Gastrocnemius medialis (tissue), 4 donors: Measurements from ENCODE around the gene UPK3B. TPM values are rescaled to one million over a fixed set of nuclear protein-coding genes. Genes with fewer than 3 reads are reported as not detected.
"Not testable (repeated sequence)": the region's sequence is repeated elsewhere in the genome, so short reads cannot be mapped to it uniquely, and the experiment has no call there.

Source experiments
- ATAC-seq, 2 donors: fragments of 150-250 bp; one replicate each; pipeline ENCODE4 v1.9.1; 2016
- DNase-seq, 2 donors: peaks; one replicate each; pipeline ENCODE4 v3.0.0-alpha.2; 2019
- H3K27ac ChIP-seq, 4 donors: fragments of 200-600 bp; sonication (generic); 1 replicate in 1 of 4; 2 replicates in 3 of 4; pipeline ENCODE4 v1.5.1; 2016 to 2018; ENCODE audit warnings: mild to moderate bottlenecking in 2 of 4, moderate library complexity in 1 of 4
- H3K27me3 ChIP-seq, 3 donors: fragments of 200-600 bp; sonication (generic) in 2 of 3; 1 replicate in 1 of 3; 2 replicates in 2 of 3; pipeline versions ENCODE4 v1.5.1 to v1.6.0; 2016 to 2019; ENCODE audit warnings: mild to moderate bottlenecking in 1 of 3, moderate library complexity in 1 of 3
- H3K36me3 ChIP-seq, 2 donors: fragments of 200-600 bp; sonication (generic) in 1 of 2; one replicate each; pipeline ENCODE4 v1.5.1; 2017 to 2018
- H3K4me1 ChIP-seq, 2 donors: fragments of 200-600 bp; sonication (generic) in 1 of 2; one replicate each; pipeline ENCODE4 v1.5.1; 2016 to 2017; ENCODE audit warnings: mild to moderate bottlenecking in 2 of 2
- H3K4me3 ChIP-seq, 4 donors: fragments of 200-600 bp; sonication (generic) in 3 of 4; 1 replicate in 1 of 4; 2 replicates in 3 of 4; pipeline ENCODE4 v1.5.1; 2016 to 2019; ENCODE audit warnings: mild to moderate bottlenecking in 2 of 4
- H3K9me3 ChIP-seq, 3 donors: fragments of 200-600 bp; sonication (generic) in 2 of 3; 1 replicate in 1 of 3; 2 replicates in 2 of 3; pipeline ENCODE4 v1.5.1; 2016 to 2019
- POLR2A ChIP-seq, 2 donors: fragments of 450-650 bp; IDR thresholded peaks; one replicate each; pipeline ENCODE4 v1.6.1; 2017; ENCODE audit warnings: antibody characterized with exemption in 2 of 2, mild to moderate bottlenecking in 2 of 2, moderate library complexity in 2 of 2
- in situ Hi-C, 4 donors: fragments of 200-750 bp; cut with MboI; loops; one replicate each; pipeline versions ENCODE4 v1.15.0 to v1.8.0; 2017; ENCODE audit warnings: low sequenced_read_pairs in 4 of 4
- intact Hi-C: fragments of 100-400 bp; cut with DNase I; formaldehyde crosslinking; loops from one replicate; pipeline ENCODE4 v1.15.1; 2023; ENCODE audit warnings: low total_unique reads
- total RNA-seq, 4 donors: library from RNA; depleted of rRNA; stranded (reverse); fragments of >200 nt; gene quantifications; one replicate each; pipeline versions ENCODE4 v1.1.0 to v1.2.3, GENCODE V29; 2016
- TF ChIP-seq, protein P1 (sequence below), 5 experiments: fragments of 450-650 bp in 3 of 5; fragments of 200-600 bp in 2 of 5; sonication (generic) in 2 of 5; IDR thresholded peaks in 4 of 5; conservative IDR thresholded peaks in 1 of 5; 1 replicate in 4 of 5; 2 replicates in 1 of 5; pipeline ENCODE4 v1.5.1; 2016 to 2019; ENCODE audit warnings: antibody characterized with exemption in 5 of 5, mild to moderate bottlenecking in 3 of 5, moderate library complexity in 3 of 5

UPK3B gene
- total RNA-seq, 4 donors from 2014 or later: 0.22 to 0.92 (median 0.27) TPM; not detected in 1

DNA sequence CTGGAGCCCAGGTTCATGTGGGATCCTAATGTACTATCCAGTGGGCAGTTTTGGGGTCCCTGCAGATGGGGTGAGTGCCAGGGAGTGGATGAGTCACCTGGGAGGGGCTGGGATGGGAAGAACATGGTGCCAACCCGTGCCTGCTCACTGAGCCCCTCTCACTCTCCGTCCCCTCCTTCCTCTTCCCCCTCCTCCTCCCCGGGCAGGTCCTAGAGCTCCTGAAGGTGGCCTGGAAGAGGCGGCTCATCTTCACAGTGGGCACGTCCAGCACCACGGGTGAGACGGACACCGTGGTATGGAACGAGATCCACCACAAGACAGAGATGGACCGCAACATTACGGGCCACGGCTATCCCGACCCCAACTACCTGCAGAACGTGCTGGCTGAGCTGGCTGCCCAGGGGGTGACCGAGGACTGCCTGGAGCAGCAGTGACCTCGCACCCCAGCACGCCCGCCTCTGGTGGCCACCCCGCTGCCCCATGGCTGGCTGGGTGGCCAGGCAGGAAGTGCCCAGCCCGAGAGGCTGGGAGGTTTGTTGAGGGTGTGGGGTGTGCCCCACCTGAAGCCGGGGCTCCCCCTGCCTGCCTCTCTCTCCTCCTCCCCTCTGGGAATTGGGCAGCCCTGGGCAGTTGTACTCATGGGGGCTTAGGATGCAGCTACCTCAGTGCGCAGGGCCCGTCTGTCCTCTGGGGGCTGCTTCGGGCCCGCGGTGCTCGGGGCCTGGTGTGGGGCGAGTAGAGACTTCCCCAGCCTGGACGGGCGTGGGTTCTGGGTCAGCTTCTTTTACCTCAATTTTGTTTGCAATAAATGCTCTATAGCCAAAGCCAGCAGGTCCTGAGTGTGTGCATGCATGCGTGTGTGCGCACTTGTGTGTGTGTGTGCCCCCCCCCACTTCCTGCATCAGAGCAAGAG lies 4.9 kb upstream of the UPK3B start:
- no peaks in the 10 kb centered on the region for H3K9me3 ChIP-seq
- in situ Hi-C loops: no loop called here
- no peaks in the 10 kb centered on the region for H3K4me1 ChIP-seq
- ATAC-seq: no peak
- intact Hi-C loops: no loop called here
- peaks cover 0 to 9% of the 10 kb centered on the region in 2 donors for H3K36me3 ChIP-seq
- no peak for DNase-seq
- H3K27me3 ChIP-seq: no peaks in the 10 kb centered on the region
- no peak overlapping the region for H3K27ac ChIP-seq
- no peak for TF ChIP-seq POLR2A (IDR thresholded peaks at IDR 0.05)
- TF ChIP-seq, protein P1, sequence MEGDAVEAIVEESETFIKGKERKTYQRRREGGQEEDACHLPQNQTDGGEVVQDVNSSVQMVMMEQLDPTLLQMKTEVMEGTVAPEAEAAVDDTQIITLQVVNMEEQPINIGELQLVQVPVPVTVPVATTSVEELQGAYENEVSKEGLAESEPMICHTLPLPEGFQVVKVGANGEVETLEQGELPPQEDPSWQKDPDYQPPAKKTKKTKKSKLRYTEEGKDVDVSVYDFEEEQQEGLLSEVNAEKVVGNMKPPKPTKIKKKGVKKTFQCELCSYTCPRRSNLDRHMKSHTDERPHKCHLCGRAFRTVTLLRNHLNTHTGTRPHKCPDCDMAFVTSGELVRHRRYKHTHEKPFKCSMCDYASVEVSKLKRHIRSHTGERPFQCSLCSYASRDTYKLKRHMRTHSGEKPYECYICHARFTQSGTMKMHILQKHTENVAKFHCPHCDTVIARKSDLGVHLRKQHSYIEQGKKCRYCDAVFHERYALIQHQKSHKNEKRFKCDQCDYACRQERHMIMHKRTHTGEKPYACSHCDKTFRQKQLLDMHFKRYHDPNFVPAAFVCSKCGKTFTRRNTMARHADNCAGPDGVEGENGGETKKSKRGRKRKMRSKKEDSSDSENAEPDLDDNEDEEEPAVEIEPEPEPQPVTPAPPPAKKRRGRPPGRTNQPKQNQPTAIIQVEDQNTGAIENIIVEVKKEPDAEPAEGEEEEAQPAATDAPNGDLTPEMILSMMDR (IDR thresholded peaks at IDR 0.05 in 4 of 5, conservative IDR thresholded peaks at IDR 0.05 in 1 of 5): no peak
- no peak overlapping the region for H3K4me3 ChIP-seq

DNA sequence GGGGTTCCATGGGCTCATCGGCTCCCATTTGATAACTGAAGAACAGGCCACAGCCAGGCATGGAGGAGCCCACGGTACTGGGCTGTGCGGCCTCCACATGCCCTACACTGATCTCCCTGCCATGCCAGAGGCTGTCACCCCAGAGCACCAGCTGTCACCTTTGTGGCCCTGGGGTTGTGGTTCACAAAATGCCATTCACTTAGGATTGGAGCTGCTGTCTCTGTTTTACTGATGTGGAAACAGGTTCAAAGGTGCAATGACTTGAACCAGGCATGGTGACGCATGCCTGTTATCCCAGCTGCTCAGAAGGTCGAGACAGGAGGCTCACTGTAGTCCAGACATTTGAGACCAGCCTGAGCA lies 4.3 kb upstream of the UPK3B start:
- intact Hi-C loops: no loop called here

DNA sequence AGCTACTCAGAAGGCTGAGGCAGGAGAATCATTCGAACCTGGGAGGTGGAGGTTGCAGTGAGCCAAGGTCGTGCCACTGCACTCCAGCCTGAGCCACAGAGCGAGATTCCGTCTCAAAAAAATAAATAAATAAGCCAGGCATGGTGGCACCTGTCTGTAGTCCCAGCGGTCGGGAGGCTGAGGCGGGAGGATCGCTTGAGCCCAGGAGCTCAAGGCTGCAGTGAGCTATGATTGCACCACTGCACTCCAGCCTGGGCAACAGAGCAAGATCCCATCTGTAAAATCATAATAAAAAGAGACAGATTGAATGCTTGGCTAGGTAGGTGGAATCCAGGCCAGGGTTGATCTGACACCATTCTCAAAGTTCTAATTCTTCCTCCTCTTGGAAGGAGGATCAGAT lies 3.7 kb upstream of the UPK3B start:
- intact Hi-C loops, H3K9me3 ChIP-seq, H3K4me1 ChIP-seq, DNase-seq, ATAC-seq, in situ Hi-C loops, H3K4me3 ChIP-seq, H3K27ac ChIP-seq, H3K36me3 ChIP-seq, H3K27me3 ChIP-seq: not testable (repeated sequence)

More for the DNA sequence above, 4.3 kb upstream of the UPK3B start:
- Histone ChIP-seq H3K27ac (no peak overlapping the region), H3K4me1 (no peaks in the 10 kb centered on the region), H3K36me3 (peaks cover 0 to 9% of the 10 kb centered on the region in 2 donors), H3K27me3 (no peaks in the 10 kb centered on the region), H3K4me3 (no peak overlapping the region), H3K9me3 (no peaks in the 10 kb centered on the region)
- ATAC-seq (no peak), DNase-seq (no peak)
- TF ChIP-seq, protein P1 (IDR thresholded peaks at IDR 0.05 in 4 of 5, conservative IDR thresholded peaks at IDR 0.05 in 1 of 5): no peak
- no peak for TF ChIP-seq POLR2A (IDR thresholded peaks at IDR 0.05)
- in situ Hi-C loops: no loop called here

DNA sequence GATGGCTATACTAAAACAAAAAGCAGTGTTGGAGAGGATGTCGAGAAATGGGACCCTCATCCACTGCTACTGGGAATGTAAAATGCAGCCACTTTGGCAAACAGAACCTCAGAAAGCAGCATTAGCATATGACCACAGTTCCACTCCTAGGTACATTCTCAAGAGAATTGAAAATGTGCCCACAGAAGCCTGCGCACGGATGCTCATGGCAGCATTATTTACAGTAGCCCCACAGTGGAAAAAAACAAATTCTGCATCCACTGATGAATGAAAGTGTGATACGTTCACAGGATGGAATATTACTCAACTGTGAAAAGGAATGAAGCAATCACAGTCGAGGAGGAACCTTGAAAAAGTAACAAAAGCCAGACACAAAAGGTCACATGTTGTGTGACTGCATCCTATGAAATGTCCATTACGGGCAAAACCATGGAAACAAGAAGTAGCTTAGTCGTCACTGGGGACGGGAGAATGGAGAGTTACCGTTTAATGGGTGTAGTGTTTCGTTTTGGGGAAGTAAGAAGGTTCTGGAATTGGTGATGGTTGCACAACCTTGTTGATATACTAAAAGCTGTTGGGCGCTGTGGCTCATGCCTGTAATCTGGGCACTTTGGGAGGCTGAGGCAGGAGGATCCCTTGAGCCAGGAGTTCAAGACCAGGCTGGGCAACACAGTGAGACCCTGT lies 2.5 kb upstream of the UPK3B start:
- in situ Hi-C loops: no loop called here
- intact Hi-C loops: no loop called here
- no peak for TF ChIP-seq POLR2A (IDR thresholded peaks at IDR 0.05)
- TF ChIP-seq, protein P1 (IDR thresholded peaks at IDR 0.05 in 4 of 5, conservative IDR thresholded peaks at IDR 0.05 in 1 of 5): no peak
- Histone ChIP-seq H3K9me3 (no peaks in the 10 kb centered on the region), H3K4me3 (no peak overlapping the region), H3K27ac (no peak overlapping the region), H3K4me1 (no peaks in the 10 kb centered on the region), H3K27me3 (no peaks in the 10 kb centered on the region), H3K36me3 (peaks cover 0 to 9% of the 10 kb centered on the region in 2 donors)
- DNase-seq (no peak), ATAC-seq (no peak)

DNA sequence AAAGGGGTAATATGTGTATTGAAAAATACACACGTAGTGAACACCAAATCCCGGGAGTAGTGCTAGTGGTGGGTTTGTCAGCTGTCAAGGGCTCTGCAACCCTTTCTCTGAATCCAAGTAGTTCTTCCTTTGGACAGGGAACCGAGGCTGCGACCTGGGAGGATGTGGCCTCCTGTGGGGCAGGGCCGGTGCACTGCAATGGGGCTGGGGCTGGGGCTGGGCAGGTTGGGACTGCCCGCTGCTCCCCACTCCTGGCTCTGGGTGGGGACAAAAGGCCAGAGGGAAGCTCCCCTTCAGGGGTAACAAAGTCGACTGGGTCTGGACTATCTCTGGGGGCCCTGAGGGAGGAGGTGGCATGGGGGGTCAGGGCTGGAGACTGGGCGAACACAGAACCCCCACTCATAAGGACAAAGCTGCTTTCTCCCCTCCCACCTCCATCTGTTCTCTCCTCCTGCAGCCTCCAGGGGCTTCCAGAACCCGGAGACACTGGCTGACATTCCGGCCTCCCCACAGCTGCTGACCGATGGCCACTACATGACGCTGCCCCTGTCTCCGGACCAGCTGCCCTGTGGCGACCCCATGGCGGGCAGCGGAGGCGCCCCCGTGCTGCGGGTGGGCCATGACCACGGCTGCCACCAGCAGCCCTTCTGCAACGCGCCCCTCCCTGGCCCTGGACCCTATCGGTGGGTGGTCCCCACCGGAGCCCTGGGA lies 1.0 kb downstream of the UPK3B start:
- H3K4me1 ChIP-seq, H3K27me3 ChIP-seq, DNase-seq, in situ Hi-C loops, H3K9me3 ChIP-seq, H3K27ac ChIP-seq, H3K36me3 ChIP-seq, H3K4me3 ChIP-seq, ATAC-seq, intact Hi-C loops: not testable (repeated sequence)

DNA sequence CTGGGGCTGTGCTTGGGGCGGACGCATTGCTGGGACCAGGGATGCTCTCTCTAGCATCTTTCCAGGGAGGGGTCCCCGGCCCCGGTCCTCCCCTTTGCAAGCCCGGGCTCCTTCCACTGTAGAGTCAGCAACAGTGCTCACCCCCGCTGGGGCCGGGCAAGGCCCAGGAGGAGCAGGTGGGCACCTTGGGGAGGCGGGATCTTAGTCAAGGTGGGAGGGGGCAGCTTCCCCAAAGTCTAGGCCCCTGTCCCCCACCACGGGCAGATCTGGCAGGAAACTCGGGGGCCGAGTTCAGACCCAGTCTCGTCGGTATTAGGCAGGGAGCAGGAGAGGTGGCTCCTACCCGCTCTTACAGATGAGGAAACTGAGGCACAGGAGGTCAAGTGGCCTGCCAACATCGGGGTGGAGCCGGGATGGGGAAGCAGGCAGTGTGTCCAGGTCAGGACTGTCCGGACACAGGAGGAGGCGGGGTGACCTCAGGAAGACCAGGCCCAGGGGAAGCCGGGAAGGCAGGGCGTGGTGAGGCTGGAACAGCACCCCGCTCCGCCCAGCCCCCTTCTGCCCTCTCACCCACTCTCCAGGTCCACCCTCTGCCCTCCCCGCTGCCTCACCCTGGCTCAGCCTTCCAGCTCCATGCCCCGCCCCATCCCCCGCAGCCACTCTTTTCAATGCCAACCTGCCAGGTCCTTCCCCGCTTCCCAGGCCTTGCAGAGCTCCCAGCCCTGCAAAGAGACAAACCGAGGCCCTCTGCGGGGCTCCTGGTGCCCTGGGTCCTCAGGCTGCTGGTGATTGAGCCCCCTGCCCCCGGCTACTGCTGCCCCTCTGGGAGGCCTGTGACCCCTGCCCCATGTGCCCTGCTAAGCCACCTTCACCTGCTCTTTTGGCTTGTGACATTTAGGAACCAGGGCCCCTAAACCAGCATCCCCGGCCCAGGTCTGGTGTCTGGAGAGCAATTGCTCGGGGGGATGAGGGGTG lies 1.8 kb downstream of the UPK3B start:
- H3K36me3 ChIP-seq, H3K4me3 ChIP-seq, H3K9me3 ChIP-seq, H3K4me1 ChIP-seq, DNase-seq, in situ Hi-C loops, intact Hi-C loops, H3K27me3 ChIP-seq, ATAC-seq, H3K27ac ChIP-seq: not testable (repeated sequence)
